Skin of body (tissue), 2 donors: ENCODE measurements around the gene MSTN. TPM values are rescaled to one million over a fixed set of nuclear protein-coding genes. Genes with fewer than 3 reads are reported as not detected.

ENCODE experiments used
- DNase-seq: peaks from one replicate; lab custom pipeline; 2025; lab: John Stamatoyannopoulos, UW
- total RNA-seq: library from RNA; depleted of rRNA; stranded (reverse); fragments of >200 nt; gene quantifications from one replicate; pipeline ENCODE4 v1.2.3, GENCODE V29; 2014

Gene MSTN
- total RNA-seq: 6.2 TPM

GRCh38 chr2:190062601-190063000 is at the start of gene MSTN:
MSTN (minus strand) TSS chr2:190062729; CDS start chr2:190062596, 133 bp downstream.
- no peak for DNase-seq

- DNase-seq: no peak
These were observed 48.6 kb upstream of the MSTN start for GRCh38 chr2:190111166-190111565.

- DNase-seq: no peak
These were observed 48.2 kb upstream of the MSTN start for GRCh38 chr2:190110699-190111098.

GRCh38 chr2:190110131-190110530 is 47.6 kb upstream of the MSTN start:
- no peak for DNase-seq

- DNase-seq: no peak
These were observed 44.9 kb upstream of the MSTN start for GRCh38 chr2:190107409-190107808.

GRCh38 chr2:190106783-190107182 is 44.3 kb upstream of the MSTN start:
- DNase-seq: no peak

- DNase-seq: no peak
These were observed 43.0 kb upstream of the MSTN start for GRCh38 chr2:190105554-190105953.

- DNase-seq: no peak
These were observed 40.6 kb upstream of the MSTN start for GRCh38 chr2:190103144-190103543.

GRCh38 chr2:190099890-190100697 is 37.6 kb upstream of the MSTN start:
- DNase-seq: no peak

- no peak for DNase-seq
These were observed 36.3 kb upstream of the MSTN start for GRCh38 chr2:190098851-190099250.

- no peak for DNase-seq
These were observed 34.6 kb upstream of the MSTN start for GRCh38 chr2:190097115-190097514.

GRCh38 chr2:190094316-190094871 is 31.9 kb upstream of the MSTN start:
- no peak for DNase-seq

- DNase-seq: no peak
These were observed 31.3 kb upstream of the MSTN start for GRCh38 chr2:190093793-190094192.

- no peak for DNase-seq
These were observed 27.6 kb upstream of the MSTN start for GRCh38 chr2:190090148-190090547.

GRCh38 chr2:190088917-190089316 is 26.4 kb upstream of the MSTN start:
- DNase-seq: peak; percentile 66

- no peak for DNase-seq
These were observed 22.2 kb upstream of the MSTN start for GRCh38 chr2:190084704-190085103.

- DNase-seq: no peak
These were observed 19.6 kb upstream of the MSTN start for GRCh38 chr2:190082118-190082517.

- DNase-seq: no peak
These were observed 18.1 kb upstream of the MSTN start for GRCh38 chr2:190080527-190081049.

GRCh38 chr2:190079160-190079559 is 16.6 kb upstream of the MSTN start:
- no peak for DNase-seq

GRCh38 chr2:190075623-190076022 is 13.1 kb upstream of the MSTN start:
- no peak for DNase-seq

- DNase-seq: peak; percentile 34
These were observed 7.6 kb upstream of the MSTN start for GRCh38 chr2:190069936-190070696.

GRCh38 chr2:190068764-190069163 is 6.2 kb upstream of the MSTN start:
- no peak for DNase-seq
